Chondrocyte (in vitro differentiated cells): ENCODE data around the gene PARP1. TPM values are rescaled to one million over a fixed set of nuclear protein-coding genes. Genes with fewer than 3 reads are reported as not detected.

Experiments
- DNase-seq: peaks from one replicate; pipeline ENCODE4 v3.0.0; 2021; ENCODE audit warnings: mixed read lengths, low spot score
- H3K27ac Mint-ChIP-seq: one replicate; pipeline ENCODE4 v1.8.0; 2021; ENCODE audit warnings: mild to moderate bottlenecking, moderate library complexity, mixed read lengths; ENCODE audit not compliant: unreplicated experiment
- H3K27me3 Mint-ChIP-seq: 2 replicates; pipeline ENCODE4 v1.8.0; 2021; ENCODE audit warnings: low read depth, mixed read lengths
- H3K36me3 Mint-ChIP-seq: 2 replicates; pipeline ENCODE4 v1.8.0; 2021; ENCODE audit warnings: low read depth, mixed read lengths
- H3K4me1 Mint-ChIP-seq: 2 replicates; pipeline ENCODE4 v1.8.0; 2021; ENCODE audit warnings: low read depth, mild to moderate bottlenecking, mixed read lengths
- H3K4me3 Mint-ChIP-seq: one replicate; pipeline ENCODE4 v1.8.0; 2021; ENCODE audit warnings: mild to moderate bottlenecking, moderate library complexity, mixed read lengths; ENCODE audit not compliant: unreplicated experiment
- H3K9me3 Mint-ChIP-seq: 2 replicates; pipeline ENCODE4 v1.8.0; 2021; ENCODE audit warnings: low read depth, mixed read lengths
- CTCF ChIP-seq: fragments of 200-600 bp; sonication (generic); IDR thresholded peaks from 2 replicates; pipeline ENCODE4 v1.5.0; 2021; ENCODE audit warnings: antibody characterized with exemption, mild to moderate bottlenecking, moderate library complexity
- total RNA-seq: library from RNA; stranded (reverse); gene quantifications from 3 replicates; pipeline ENCODE4 v1.2.1, GENCODE V29; 2021

The PARP1 gene
- total RNA-seq, 1 donor from 2014 or later: 48.6 TPM

- Mint-ChIP-seq H3K27me3 (peaks cover 14% of the 10 kb centered on the region), H3K27ac (no peak overlapping the region), H3K9me3 (no peaks in the 10 kb centered on the region), H3K36me3 (no peaks in the 10 kb centered on the region), H3K4me1 (no peaks in the 10 kb centered on the region), H3K4me3 (no peak overlapping the region)
- no peak for DNase-seq
- no peak for TF ChIP-seq CTCF
Observed at GRCh38 chr1:226450688-226451087, 42.8 kb upstream of the PARP1 start.

GRCh38 chr1:226449823-226450222, 41.9 kb upstream of the PARP1 start:
- H3K4me3 Mint-ChIP-seq: no peak overlapping the region
- H3K4me1 Mint-ChIP-seq: no peaks in the 10 kb centered on the region
- H3K36me3 Mint-ChIP-seq: no peaks in the 10 kb centered on the region
- no peaks in the 10 kb centered on the region for H3K9me3 Mint-ChIP-seq
- DNase-seq: no peak
- no peak for TF ChIP-seq CTCF
- no peak overlapping the region for H3K27ac Mint-ChIP-seq
- H3K27me3 Mint-ChIP-seq: peaks cover 16% of the 10 kb centered on the region

- no peak overlapping the region for H3K27ac Mint-ChIP-seq
- peaks cover 18% of the 10 kb centered on the region for H3K27me3 Mint-ChIP-seq
- H3K36me3 Mint-ChIP-seq: no peaks in the 10 kb centered on the region
- no peaks in the 10 kb centered on the region for H3K9me3 Mint-ChIP-seq
- peaks cover 4% of the 10 kb centered on the region for H3K4me1 Mint-ChIP-seq
- TF ChIP-seq CTCF: no peak
- no peak for DNase-seq
- H3K4me3 Mint-ChIP-seq: no peak overlapping the region
Observed at GRCh38 chr1:226447932-226448665, 40.2 kb upstream of the PARP1 start.

- Mint-ChIP-seq H3K27ac (no peak overlapping the region), H3K36me3 (no peaks in the 10 kb centered on the region), H3K9me3 (no peaks in the 10 kb centered on the region), H3K27me3 (peaks cover 24% of the 10 kb centered on the region), H3K4me3 (no peak overlapping the region), H3K4me1 (peaks cover 4% of the 10 kb centered on the region)
- DNase-seq: no peak
- no peak for TF ChIP-seq CTCF
Observed at GRCh38 chr1:226446094-226446493, 38.2 kb upstream of the PARP1 start.

GRCh38 chr1:226444901-226445300, 37.0 kb upstream of the PARP1 start:
- Mint-ChIP-seq H3K4me1 (peaks cover 4% of the 10 kb centered on the region), H3K9me3 (peaks cover 2% of the 10 kb centered on the region), H3K27me3 (peaks cover 28% of the 10 kb centered on the region), H3K36me3 (peaks cover 2% of the 10 kb centered on the region), H3K27ac (no peak overlapping the region), H3K4me3 (no peak overlapping the region)
- no peak for TF ChIP-seq CTCF
- no peak for DNase-seq
